ENCODE measurements around the gene ARHGAP9.

DNA sequence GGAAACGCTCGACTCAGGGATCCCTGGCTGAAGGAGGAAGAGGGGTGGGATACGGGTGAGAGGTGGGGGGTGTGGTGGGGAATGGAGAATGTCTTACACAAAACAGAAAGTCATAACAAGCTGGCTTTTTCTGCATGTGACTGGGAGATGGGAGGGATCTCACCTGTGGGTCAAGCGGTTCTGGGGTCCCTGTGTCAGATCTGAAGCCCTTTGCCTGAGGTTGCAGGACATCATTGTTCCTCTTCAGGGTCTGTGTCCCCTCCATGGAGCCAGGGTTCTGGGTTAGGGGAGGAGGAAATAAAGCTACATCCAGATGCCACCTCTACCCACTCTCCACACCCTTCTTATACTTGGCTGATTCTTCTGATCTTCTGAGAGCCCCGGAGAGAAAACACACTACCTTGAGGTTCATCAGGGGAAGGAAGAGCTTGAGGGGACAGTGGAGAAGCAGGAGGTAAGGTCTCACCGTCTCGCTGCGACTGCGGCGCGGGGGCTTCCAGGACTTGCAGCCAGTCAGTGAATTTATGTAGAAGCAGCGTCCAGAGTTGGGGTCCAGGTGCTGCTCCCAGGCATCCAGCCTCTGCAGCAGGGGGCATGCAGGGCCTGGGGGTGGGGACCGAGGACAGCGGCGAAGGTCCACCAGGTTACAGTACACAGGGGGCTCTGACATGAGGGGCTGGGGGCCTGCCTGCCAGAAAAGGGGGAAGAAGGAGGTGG lies 2.5 kb downstream of the ARHGAP9 start:
- TF ChIP-seq EP300 (IDR thresholded peaks at IDR 0.05), result no peak
- no peak for TF ChIP-seq CTCF (IDR thresholded peaks at IDR 0.05)
- TF ChIP-seq POLR2A (IDR thresholded peaks at IDR 0.05), result no peak
- no peak for TF ChIP-seq POLR2AphosphoS5 (IDR thresholded peaks at IDR 0.05)
